Fibroblast of the aortic adventitia (primary cell): ENCODE data around the gene FAM240A. TPM values are rescaled to one million over a fixed set of nuclear protein-coding genes. Genes with fewer than 3 reads are reported as not detected.
A peak's percentile ranks its signal among the peaks of the same experiment; 100 is the strongest.

Experiments
- DNase-seq: peaks from one replicate; pipeline ENCODE4 v3.0.0-alpha.2; 2010; ENCODE audit warnings: low read depth
- H3K4me3 ChIP-seq: 2 replicates; pipeline ENCODE4 v1.5.1; 2011; ENCODE audit warnings: low read depth, mild to moderate bottlenecking, control low read depth, low read length, moderate library complexity
- CTCF ChIP-seq: IDR thresholded peaks from 2 replicates; pipeline ENCODE4 v1.5.1; 2011; ENCODE audit warnings: mild to moderate bottlenecking, low read length, control low read depth, inconsistent platforms; ENCODE audit not compliant: insufficient read depth
- small RNA-seq: library from RNA; depleted of rRNA; stranded (forward); fragments of <200 nt; gene quantifications from one replicate; pipeline ENCODE3, GENCODE V24; 2012
- total RNA-seq: library from RNA; depleted of rRNA; stranded (reverse); fragments of >200 nt; gene quantifications from 2 replicates; pipeline ENCODE4 v1.2.3, GENCODE V29; 2012; ENCODE audit warnings: low replicate concordance

Gene FAM240A
- total RNA-seq, 1 donor = not detected

- no peak for TF ChIP-seq CTCF
- no peak overlapping the region for H3K4me3 ChIP-seq
- DNase-seq = no peak
These were observed 61.1 kb downstream of the FAM240A start for GRCh38 chr3:46673151-46674030.

GRCh38 chr3:46674031-46674845 lies 61.9 kb downstream of the FAM240A start:
- DNase-seq = no peak
- H3K4me3 ChIP-seq = no peak overlapping the region
- peak; percentile 18 for TF ChIP-seq CTCF

GRCh38 chr3:46675426-46675825 lies 63.1 kb downstream of the FAM240A start:
- DNase-seq = no peak
- TF ChIP-seq CTCF = no peak
- H3K4me3 ChIP-seq = no peak overlapping the region

Small RNA genes lying within 50 kb of the gene (small RNA-seq; reads per million reads assigned to genes)
- not detected for gene RF00591

Other genes starting within 250 kb of the FAM240A start
- not detected in 2 replicates for gene CCR5, start 241.6 kb upstream of the FAM240A start, total RNA-seq
- 0.54 TPM in 1 of 2 replicates, not detected in the other for gene CCRL2, start 205.3 kb upstream of the FAM240A start, total RNA-seq
- not detected in 2 replicates for gene LTF, start 147.6 kb upstream of the FAM240A start, total RNA-seq
- gene RTP3, start 114.5 kb upstream of the FAM240A start, total RNA-seq = not detected in 2 replicates
- gene LRRC2, start 46.2 kb upstream of the FAM240A start, total RNA-seq = 7.9 and 10.1 TPM in 2 replicates
- gene ALS2CL, start 81.2 kb downstream of the FAM240A start, total RNA-seq = 0.16 and 0.18 TPM in 2 replicates
- not detected in 2 replicates for gene TMIE, start 88.9 kb downstream of the FAM240A start, total RNA-seq
- not detected in 2 replicates for gene PRSS50, start 105.3 kb downstream of the FAM240A start, total RNA-seq